Measurements from ENCODE around the gene SPATA2L. TPM values are rescaled to one million over a fixed set of nuclear protein-coding genes. Genes with fewer than 3 reads are reported as not detected.

Gene SPATA2L
- total RNA-seq, 1 donor from 2014 or later, result 10.8 TPM

DNA sequence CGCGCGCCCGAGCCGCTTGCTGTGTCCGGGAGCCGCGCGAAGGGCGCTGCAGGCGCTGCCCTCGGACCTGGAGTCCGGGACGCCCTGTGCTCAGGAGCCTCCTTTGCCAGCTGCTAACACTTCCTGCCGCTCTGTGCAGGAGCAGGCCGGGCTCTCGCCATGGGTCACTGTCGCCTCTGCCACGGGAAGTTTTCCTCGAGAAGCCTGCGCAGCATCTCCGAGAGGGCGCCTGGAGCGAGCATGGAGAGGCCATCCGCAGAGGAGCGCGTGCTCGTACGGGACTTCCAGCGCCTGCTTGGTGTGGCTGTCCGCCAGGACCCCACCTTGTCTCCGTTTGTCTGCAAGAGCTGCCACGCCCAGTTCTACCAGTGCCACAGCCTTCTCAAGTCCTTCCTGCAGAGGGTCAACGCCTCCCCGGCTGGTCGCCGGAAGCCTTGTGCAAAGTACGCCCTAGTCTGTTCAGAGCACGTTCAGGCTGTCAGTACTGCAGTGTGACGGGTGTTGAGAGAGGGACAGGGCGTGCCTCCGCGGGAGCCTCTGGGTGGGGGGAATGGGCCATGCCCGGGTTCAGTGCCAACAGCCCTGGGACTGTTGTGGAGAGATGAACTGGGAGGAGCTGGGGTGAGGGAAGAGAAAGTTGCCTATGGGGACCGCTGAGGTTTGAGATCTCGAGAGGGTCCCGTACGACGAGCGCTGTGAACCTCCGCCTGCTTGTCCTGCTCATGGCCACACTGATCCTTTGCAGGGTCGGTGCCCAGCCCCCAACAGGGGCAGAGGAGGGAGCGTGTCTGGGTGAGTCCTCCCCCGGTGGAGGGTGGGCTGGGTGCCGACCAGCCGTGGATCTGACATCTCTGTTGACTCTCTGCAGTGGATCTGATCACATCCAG, 21.1 kb upstream of the SPATA2L start:
- no peaks in the 10 kb centered on the region for H3K27me3 ChIP-seq (ENCODE audit: insufficient read depth, low read length)
- DNase-seq (ENCODE audit: low read depth), result peak; percentile 60
- H3K9me3 ChIP-seq (ENCODE audit: insufficient read depth, low read depth, low read length), result no peaks in the 10 kb centered on the region
- peak overlapping the region; percentile 84 for H3K27ac Mint-ChIP-seq (ENCODE audit: unreplicated experiment)
- no peak for TF ChIP-seq EZH2 (IDR thresholded peaks at IDR 0.05; ENCODE audit: insufficient read depth, low read length)
- TF ChIP-seq, protein P1, sequence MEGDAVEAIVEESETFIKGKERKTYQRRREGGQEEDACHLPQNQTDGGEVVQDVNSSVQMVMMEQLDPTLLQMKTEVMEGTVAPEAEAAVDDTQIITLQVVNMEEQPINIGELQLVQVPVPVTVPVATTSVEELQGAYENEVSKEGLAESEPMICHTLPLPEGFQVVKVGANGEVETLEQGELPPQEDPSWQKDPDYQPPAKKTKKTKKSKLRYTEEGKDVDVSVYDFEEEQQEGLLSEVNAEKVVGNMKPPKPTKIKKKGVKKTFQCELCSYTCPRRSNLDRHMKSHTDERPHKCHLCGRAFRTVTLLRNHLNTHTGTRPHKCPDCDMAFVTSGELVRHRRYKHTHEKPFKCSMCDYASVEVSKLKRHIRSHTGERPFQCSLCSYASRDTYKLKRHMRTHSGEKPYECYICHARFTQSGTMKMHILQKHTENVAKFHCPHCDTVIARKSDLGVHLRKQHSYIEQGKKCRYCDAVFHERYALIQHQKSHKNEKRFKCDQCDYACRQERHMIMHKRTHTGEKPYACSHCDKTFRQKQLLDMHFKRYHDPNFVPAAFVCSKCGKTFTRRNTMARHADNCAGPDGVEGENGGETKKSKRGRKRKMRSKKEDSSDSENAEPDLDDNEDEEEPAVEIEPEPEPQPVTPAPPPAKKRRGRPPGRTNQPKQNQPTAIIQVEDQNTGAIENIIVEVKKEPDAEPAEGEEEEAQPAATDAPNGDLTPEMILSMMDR (IDR thresholded peaks at IDR 0.05; ENCODE audit: insufficient read depth, low read depth, low read length), result no peak
- peak overlapping the region; percentile 85 for H3K4me3 Mint-ChIP-seq (ENCODE audit: unreplicated experiment)
- H3K4me1 ChIP-seq (ENCODE audit: insufficient read depth, low read length), result peaks cover 35% of the 10 kb centered on the region
- no peak overlapping the region for H2AFZ ChIP-seq (ENCODE audit: low read depth, low read length)
- H3K36me3 ChIP-seq (ENCODE audit: insufficient read depth, low read length), result peaks cover 15% of the 10 kb centered on the region
- H3K4me1 Mint-ChIP-seq (ENCODE audit: low read depth, unreplicated experiment), result peaks cover 23% of the 10 kb centered on the region
- peaks cover 13% of the 10 kb centered on the region for H3K36me3 Mint-ChIP-seq (ENCODE audit: low read depth, unreplicated experiment)
- H3K9me3 Mint-ChIP-seq (ENCODE audit: unreplicated experiment), result no peaks in the 10 kb centered on the region
- peaks cover 64% of the 10 kb centered on the region for H3K79me2 ChIP-seq (ENCODE audit: insufficient read depth, low read length)
- peak overlapping the region; percentile 14 for H3K27ac ChIP-seq (ENCODE audit: low read depth, low read length)
- H4K20me1 ChIP-seq (ENCODE audit: insufficient read depth, low read length), result peaks cover 42% of the 10 kb centered on the region
- H3K27me3 Mint-ChIP-seq (ENCODE audit: low read depth, unreplicated experiment), result no peaks in the 10 kb centered on the region
- peak overlapping the region; percentile 100 for H3K4me2 ChIP-seq (ENCODE audit: low read length)
- peak overlapping the region; percentile 92 for H3K4me3 ChIP-seq (ENCODE audit: insufficient read depth, low read depth, low read length)
- FAIRE-seq, result no peak
- peak overlapping the region; percentile 83 for H3K9ac ChIP-seq (ENCODE audit: low read length)

DNA sequence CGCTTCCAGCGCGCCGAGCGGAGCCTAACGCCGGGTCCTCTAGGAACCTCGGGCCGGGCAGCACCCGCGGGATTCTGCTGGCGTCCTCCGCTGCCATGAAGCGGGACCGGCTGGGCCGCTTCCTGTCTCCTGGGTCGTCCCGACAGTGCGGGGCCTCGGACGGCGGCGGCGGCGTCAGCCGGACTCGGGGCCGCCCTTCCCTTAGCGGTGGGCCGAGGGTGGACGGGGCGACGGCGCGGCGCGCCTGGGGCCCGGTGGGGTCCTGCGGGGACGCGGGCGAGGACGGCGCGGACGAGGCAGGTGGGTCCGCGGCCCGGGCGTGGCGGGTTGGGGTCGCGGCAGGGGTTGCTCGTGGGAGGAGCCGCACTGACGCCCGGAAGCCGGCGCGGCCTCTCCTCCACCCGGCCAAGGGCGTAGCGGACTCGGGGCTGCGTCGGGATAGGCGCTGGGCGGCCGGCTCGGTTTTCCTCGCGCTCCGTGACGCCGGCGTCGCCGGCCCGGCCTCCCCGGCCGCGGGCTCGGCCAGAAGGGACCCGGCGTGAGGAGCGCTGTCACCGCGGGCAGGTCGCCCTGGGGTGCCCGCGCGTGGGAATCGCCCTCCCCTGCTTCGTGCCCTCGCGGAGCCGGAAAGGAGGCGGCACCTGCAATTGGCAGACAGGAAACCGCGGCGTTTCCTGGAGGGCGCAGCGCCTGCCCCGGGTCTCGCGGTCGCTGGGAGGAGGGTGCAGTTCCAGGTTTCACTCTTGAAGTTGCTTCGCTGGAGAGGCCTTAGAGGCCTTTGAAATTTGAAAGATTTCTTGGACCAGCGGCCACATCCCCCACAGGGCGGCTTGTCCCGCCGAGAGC, 20.3 kb upstream of the SPATA2L start:
- Mint-ChIP-seq H3K27me3 (ENCODE audit: low read depth, unreplicated experiment) (no peaks in the 10 kb centered on the region), H3K4me3 (ENCODE audit: unreplicated experiment) (peak overlapping the region; percentile 85), H3K9me3 (ENCODE audit: unreplicated experiment) (no peaks in the 10 kb centered on the region), H3K4me1 (ENCODE audit: low read depth, unreplicated experiment) (peaks cover 23% of the 10 kb centered on the region), H3K36me3 (ENCODE audit: low read depth, unreplicated experiment) (peaks cover 10% of the 10 kb centered on the region), H3K27ac (ENCODE audit: unreplicated experiment) (no peak overlapping the region)
- TF ChIP-seq, protein P1 (IDR thresholded peaks at IDR 0.05; ENCODE audit: insufficient read depth, low read depth, low read length), result no peak
- no peak for TF ChIP-seq EZH2 (IDR thresholded peaks at IDR 0.05; ENCODE audit: insufficient read depth, low read length)
- no peak overlapping the region for H2AFZ ChIP-seq (ENCODE audit: low read depth, low read length)
- no peaks in the 10 kb centered on the region for H3K27me3 ChIP-seq (ENCODE audit: insufficient read depth, low read length)
- H3K9me3 ChIP-seq (ENCODE audit: insufficient read depth, low read depth, low read length), result no peaks in the 10 kb centered on the region
- peak overlapping the region; percentile 92 for H3K4me3 ChIP-seq (ENCODE audit: insufficient read depth, low read depth, low read length)
- no peak for DNase-seq (ENCODE audit: low read depth)
- peaks cover 34% of the 10 kb centered on the region for H4K20me1 ChIP-seq (ENCODE audit: insufficient read depth, low read length)
- FAIRE-seq, result no peak
- H3K9ac ChIP-seq (ENCODE audit: low read length), result peak overlapping the region; percentile 83
- peak overlapping the region; percentile 100 for H3K4me2 ChIP-seq (ENCODE audit: low read length)
- peaks cover 7% of the 10 kb centered on the region for H3K36me3 ChIP-seq (ENCODE audit: insufficient read depth, low read length)
- H3K4me1 ChIP-seq (ENCODE audit: insufficient read depth, low read length), result peaks cover 35% of the 10 kb centered on the region
- H3K79me2 ChIP-seq (ENCODE audit: insufficient read depth, low read length), result peaks cover 56% of the 10 kb centered on the region
- peak overlapping the region; percentile 68 for H3K27ac ChIP-seq (ENCODE audit: low read depth, low read length)
